GM12878 (cell line): ENCODE data around the gene MYBBP1A. TPM values are rescaled to one million over a fixed set of nuclear protein-coding genes. Genes with fewer than 3 reads are reported as not detected.

Source experiments
- ATAC-seq: fragments of 200-7000 bp; cut with Tn5 transposase; 3 replicates; pipeline ENCODE4 v1.9.1; 2020; ENCODE audit warnings: mild to moderate bottlenecking, moderate library complexity
- BruUV-seq: library from RNA; stranded (reverse); fragments of 400-500 nt; replicated peaks from 2 replicates; lab custom pipeline; 2021; lab: Mats Ljungman, UMichigan
- CTCF ChIA-PET: fragments of 300-600 bp; sonication (Branson Sonifier 250); formaldehyde crosslinking; extraction: SDS; loops from one replicate; lab custom pipeline; 2021; ENCODE audit warnings: inconsistent platforms; lab: Yijun Ruan, JAX
- POLR2A ChIA-PET: fragments of 350-600 bp; formaldehyde crosslinking; extraction: SDS; loops from one replicate; lab custom pipeline; 2021; ENCODE audit warnings: inconsistent platforms; lab: Charles Lee
- RAD21 ChIA-PET: fragments of 300-600 bp; sonication (Branson Sonifier 250); formaldehyde crosslinking; loops from one replicate; lab custom pipeline; 2023; ENCODE audit warnings: antibody characterized with exemption; ENCODE audit not compliant: unreplicated experiment; lab: Charles Lee
- SMC1A ChIA-PET: fragments of 300-600 bp; sonication (Branson Sonifier 250); formaldehyde crosslinking; loops from one replicate; lab custom pipeline; 2023; ENCODE audit not compliant: unreplicated experiment, uncharacterized antibody; lab: Charles Lee
- DNase-seq: peaks from one replicate; pipeline ENCODE4 v3.0.0-alpha.2; 2011; ENCODE audit warnings: low read depth, low spot score
- FAIRE-seq: peaks from 3 replicates; lab custom pipeline; 2011; peaks lifted over from hg19 to GRCh38; lab: Jason Lieb, UNC
- H2AFZ ChIP-seq: 2 replicates; pipeline ENCODE4 v1.6.0; 2011; ENCODE audit warnings: low read depth, low read length, control low read depth; ENCODE audit not compliant: control insufficient read depth
- H3K27ac ChIP-seq: 2 replicates; pipeline ENCODE4 v1.5.1; 2011; ENCODE audit warnings: control low read depth; ENCODE audit not compliant: control insufficient read depth, insufficient read depth
- H3K27me3 ChIP-seq, 2 experiments: replicated peaks in 1 of 2; 2 replicates each; pipeline versions ENCODE4 v1.6.0 to v1.6.1; 2011; ENCODE audit warnings: low read length in 1 of 2; ENCODE audit not compliant: control insufficient read depth in 2 of 2, insufficient read depth in 2 of 2
- H3K36me3 ChIP-seq, 2 experiments: 2 replicates each; pipeline ENCODE4 v1.5.1; 2011; ENCODE audit warnings: low read length in 1 of 2; ENCODE audit not compliant: control insufficient read depth in 2 of 2, insufficient read depth in 2 of 2
- H3K4me1 ChIP-seq: 2 replicates; pipeline ENCODE4 v1.6.1; 2011; ENCODE audit warnings: mild to moderate bottlenecking, low read length, moderate library complexity, mixed read lengths; ENCODE audit not compliant: control insufficient read depth, insufficient read depth
- H3K4me2 ChIP-seq: 2 replicates; pipeline ENCODE4 v1.6.0; 2011; ENCODE audit warnings: control low read depth; ENCODE audit not compliant: control insufficient read depth, insufficient read depth
- H3K4me3 ChIP-seq: fragments of 200-600 bp; sonication (generic); 2 replicates; pipeline ENCODE4 v1.5.1; 2016
- H3K79me2 ChIP-seq: 2 replicates; pipeline ENCODE4 v1.6.0; 2011; ENCODE audit warnings: low read length; ENCODE audit not compliant: control insufficient read depth, insufficient read depth
- H3K9ac ChIP-seq: 2 replicates; pipeline ENCODE4 v1.8.0; 2011; ENCODE audit warnings: low read length, control low read depth, mixed read lengths; ENCODE audit not compliant: control insufficient read depth, insufficient read depth
- H3K9me3 ChIP-seq: replicated peaks from 3 replicates; pipeline ENCODE4 v1.5.1; 2011; ENCODE audit warnings: mild to moderate bottlenecking, low read length; ENCODE audit not compliant: control insufficient read depth, insufficient read depth
- H4K20me1 ChIP-seq: 2 replicates; pipeline ENCODE4 v1.6.0; 2011; ENCODE audit not compliant: control insufficient read depth, insufficient read depth
- HDGF ChIP-seq: fragments of 450-650 bp; IDR thresholded peaks from 2 replicates; pipeline ENCODE4 v1.6.1; 2016; ENCODE audit warnings: antibody characterized with exemption
- TARDBP ChIP-seq: IDR thresholded peaks from 2 replicates; pipeline ENCODE4 v1.6.1; 2016; ENCODE audit warnings: borderline replicate concordance
- WGBS: methylation state at CpG from one replicate; pipeline ENCODE4 v1.1.6; 2016; ENCODE audit warnings: low lambda C conversion rate; ENCODE audit not compliant: insufficient replicate concordance, insufficient coverage; ENCODE audit errors: missing lambda C conversion rate; 5-methylcytosine and 5-hydroxymethylcytosine counted together
- in situ Hi-C: fragments of 300-500 bp; cut with MboI; formaldehyde crosslinking; loops from 9 replicates; pipeline ENCODE4 v1.14.3; 2018; ENCODE audit warnings: mixed read lengths
- intact Hi-C: fragments of 100-400 bp; cut with micrococcal nuclease; formaldehyde crosslinking; loops from one replicate; pipeline ENCODE4 v1.14.2; 2022; ENCODE audit not compliant: unreplicated experiment
- polyA plus RNA-seq, 11 experiments: library from polyadenylated mRNA; depleted of rRNA in 4 of 11; unstranded in 6 of 11; stranded (reverse) in 5 of 11; fragments of >200 nt; fragmentation: Nextera tagmentation in 4 of 11; fragmentation: Illumina TruSeq in 1 of 11; extraction: Ambion mirVana in 4 of 11; extraction: Trizol in 1 of 11; gene quantifications; 1 replicate in 1 of 11; 2 replicates in 10 of 11; pipeline versions ENCODE4 v1.2.1 to v1.2.3, GENCODE V29; 2011 to 2016; ENCODE audit warnings: inconsistent platforms in 2 of 11, missing spikeins in 2 of 11, low read depth in 1 of 11
- total RNA-seq, 4 experiments: library from RNA; depleted of rRNA in 3 of 4; stranded (reverse); fragments of >200 nt in 3 of 4; fragmentation: Illumina TruSeq in 1 of 4; extraction: Trizol in 1 of 4; gene quantifications; 2 replicates each; pipeline versions ENCODE4 v1.2.1 to v1.2.3, GENCODE V29; 2013 to 2021
- TF ChIP-seq, protein P1 (sequence below): IDR thresholded peaks from 2 replicates; pipeline ENCODE4 v1.6.1; 2012; ENCODE audit warnings: low read depth, low read length, improper control_type of control experiment

Gene MYBBP1A
- total and polyA plus RNA-seq, 10 of the 15 experiments (the other 5 are each of a cell fraction or from before 2014, with no cell fraction given) = 2.5 to 121 (median 71.6) TPM

DNA sequence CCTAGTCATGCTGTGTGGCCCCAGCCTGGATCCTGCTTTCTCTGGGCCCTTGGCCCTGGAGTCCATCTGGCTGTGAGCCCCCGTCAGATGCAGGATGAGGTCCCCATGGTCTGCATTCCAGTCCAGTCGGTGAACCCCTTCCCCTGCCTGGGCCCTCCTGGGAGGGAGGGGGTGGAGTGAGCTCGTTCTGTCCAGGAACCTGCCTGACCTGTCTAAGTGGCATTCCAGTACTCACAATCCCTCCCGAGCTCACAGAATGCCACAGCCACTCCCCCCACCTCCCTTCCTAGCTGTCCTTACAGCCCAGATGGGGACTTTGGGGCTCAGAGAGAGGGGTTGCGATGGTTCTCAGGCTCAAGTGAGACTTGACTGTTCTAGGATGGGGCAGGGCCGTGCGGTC lies 41.0 kb downstream of the MYBBP1A start (continued):
- TF ChIP-seq, protein P1, sequence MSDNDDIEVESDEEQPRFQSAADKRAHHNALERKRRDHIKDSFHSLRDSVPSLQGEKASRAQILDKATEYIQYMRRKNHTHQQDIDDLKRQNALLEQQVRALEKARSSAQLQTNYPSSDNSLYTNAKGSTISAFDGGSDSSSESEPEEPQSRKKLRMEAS = no peak
- no peak for TF ChIP-seq HDGF

DNA sequence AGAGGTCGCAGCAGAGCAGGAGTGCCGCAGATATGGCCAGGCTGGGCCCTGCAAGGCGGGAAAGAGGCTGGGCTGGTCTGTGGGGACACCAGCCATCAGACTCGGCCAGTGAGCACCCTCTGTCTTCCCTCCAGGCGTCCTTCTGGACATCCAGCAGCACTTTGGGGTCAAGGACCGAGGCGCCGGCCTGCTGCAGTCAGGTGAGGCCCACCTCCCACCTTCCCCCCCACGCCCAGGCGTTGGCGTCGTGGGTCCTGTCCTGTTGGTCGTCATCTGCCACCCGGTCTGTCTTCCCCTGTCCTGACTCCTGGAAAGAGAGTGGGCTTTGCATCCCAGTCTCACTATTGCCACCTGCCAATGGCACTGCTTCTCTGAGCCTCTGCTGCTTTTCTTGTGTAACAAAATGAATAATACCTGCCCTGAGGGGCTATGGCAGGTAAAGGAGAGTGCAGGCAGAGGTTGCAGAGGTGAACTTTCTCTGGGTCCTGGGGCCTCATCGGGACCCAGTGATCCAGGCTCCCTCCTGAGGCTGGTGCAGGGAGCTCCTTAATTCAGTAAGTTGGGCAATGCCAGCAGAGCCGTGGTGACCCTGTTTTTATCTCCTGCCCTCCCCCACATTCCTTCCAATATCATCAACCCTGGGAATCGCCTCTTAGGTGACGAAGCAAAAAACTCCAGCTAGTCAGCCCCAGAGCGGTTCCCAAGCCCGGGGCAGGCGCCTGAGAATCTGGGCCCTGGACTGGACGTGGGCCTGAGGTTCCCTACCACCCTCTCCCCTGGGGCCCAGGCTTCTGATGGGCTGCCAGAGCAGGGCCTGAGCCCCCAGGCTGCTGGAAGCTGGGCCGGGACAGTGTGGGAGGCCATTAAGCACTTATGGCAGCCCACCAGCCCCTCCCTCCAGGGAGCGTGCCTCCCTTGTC lies 41.8 kb downstream of the MYBBP1A start:
- DNase-seq (no peak), FAIRE-seq (no peak), ATAC-seq (no peak)
- Histone ChIP-seq H3K36me3 (no peaks in the 10 kb centered on the region), H3K27me3 (no peaks in the 10 kb centered on the region), H3K4me1 (peaks cover 6% of the 10 kb centered on the region), H3K4me2 (no peak overlapping the region), H4K20me1 (no peaks in the 10 kb centered on the region), H2AFZ (no peak overlapping the region), H3K9me3 (no peaks in the 10 kb centered on the region; the same call in 2 of the 3 replicates), H3K4me3 (no peak overlapping the region), H3K27ac (no peak overlapping the region), H3K79me2 (no peaks in the 10 kb centered on the region), H3K9ac (no peak overlapping the region)
- TF ChIP-seq TARDBP = no peak
- ChIA-PET RAD21 (no interaction called here), CTCF (no interaction called here), SMC1A (interaction anchor here (1.3 kb wide), 1 partner anchor 93 kb away, joined by 3 read pairs; no protein-coding TSS in a partner anchor), POLR2A (no interaction called here)
- in situ Hi-C loops (no loop called here), intact Hi-C loops (no loop called here)
- WGBS = 57% methylated on average over 22 of the region's 24 CpGs
- BruUV-seq = no TSS peak
